GM21576 (cell line): ENCODE results near the gene PPP2R1A.

Experiments
- ATAC-seq: cut with Tn5 transposase; IDR thresholded peaks from one replicate; pipeline ENCODE4 v1.9.1; 2021; ENCODE audit warnings: mild to moderate bottlenecking, moderate library complexity; ENCODE audit not compliant: unreplicated experiment

The PPP2R1A gene

GRCh38 chr19:52189735-52190486, at the start of gene PPP2R1A:
TSS of gene PPP2R1A (plus strand) at chr19:52190052. CDS start at chr19:52190097, 45 bp downstream.
- ATAC-seq = peak; percentile 92

GRCh38 chr19:52141203-52141602, 48.6 kb upstream of the PPP2R1A start:
- no peak for ATAC-seq

GRCh38 chr19:52142001-52142595, 47.8 kb upstream of the PPP2R1A start:
- ATAC-seq = no peak

DNA sequence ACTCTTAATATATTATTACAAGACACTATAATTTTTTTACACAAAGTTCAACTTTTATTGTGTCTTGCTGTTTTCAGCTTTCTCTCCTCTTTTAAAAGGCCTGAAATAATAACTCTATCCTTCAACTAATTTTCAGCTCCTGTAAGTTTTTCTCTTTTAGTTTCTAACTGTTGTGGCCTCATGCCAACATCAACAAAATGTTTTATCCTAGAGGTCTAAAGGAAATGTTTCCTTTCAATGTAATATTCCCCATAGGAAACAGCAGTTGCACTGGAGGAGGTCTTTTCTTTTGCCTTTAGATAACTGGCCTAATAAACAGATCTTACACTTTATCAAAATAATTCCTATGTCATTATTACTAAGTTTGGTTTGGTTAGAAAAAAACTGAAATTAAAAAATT, 41.6 kb upstream of the PPP2R1A start:
- no peak for ATAC-seq

- no peak for ATAC-seq
These were observed 34.1 kb upstream of the PPP2R1A start for GRCh38 chr19:52155596-52156359.

DNA sequence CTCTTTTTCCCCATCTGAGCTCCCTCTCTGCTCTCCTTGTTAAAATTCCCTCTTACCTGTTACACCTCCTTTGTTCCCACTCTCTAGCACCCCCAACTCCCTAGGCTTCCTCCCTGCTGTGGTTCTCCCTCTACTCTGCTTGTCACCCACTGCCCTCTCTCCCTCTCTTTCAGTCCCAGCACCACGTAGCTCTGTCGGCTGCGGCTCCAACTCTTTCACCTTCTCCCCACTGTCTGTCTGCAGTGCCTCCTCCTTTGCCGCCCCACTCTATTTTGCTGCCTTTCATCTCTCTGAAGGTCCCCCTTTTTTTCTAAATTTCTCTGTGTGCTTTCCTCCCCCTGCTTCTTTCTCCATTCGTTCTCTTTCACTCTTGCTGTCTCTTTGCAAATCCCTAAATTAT, 19.5 kb upstream of the PPP2R1A start:
- no peak for ATAC-seq

DNA sequence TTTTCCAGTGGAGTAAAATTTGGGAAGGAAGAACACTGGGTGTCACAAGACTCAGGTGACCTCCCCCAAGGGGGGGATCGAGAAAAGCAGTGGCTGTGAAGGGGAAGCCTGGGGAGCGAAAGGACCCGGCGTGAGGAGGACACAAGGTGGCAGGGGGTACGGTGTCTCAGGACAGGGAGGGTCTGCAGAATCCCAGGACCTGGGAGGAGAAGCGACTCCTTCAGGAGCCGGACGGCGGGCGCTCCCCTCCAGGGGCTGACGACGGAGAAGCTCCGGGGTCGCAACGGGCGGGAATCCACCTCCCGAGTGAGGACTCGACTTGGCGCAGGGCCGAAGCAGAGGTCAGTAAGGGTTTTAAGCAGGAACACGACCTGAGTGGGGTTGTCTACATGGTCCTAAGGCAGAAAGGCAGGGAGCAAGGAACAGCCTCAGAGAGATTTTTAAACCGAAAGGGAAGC, 19.0 kb upstream of the PPP2R1A start:
- no peak for ATAC-seq

GRCh38 chr19:52171321-52172169, 18.3 kb upstream of the PPP2R1A start, which contains the start of gene ZNF836:
TSS of gene ZNF836 (minus strand) at chr19:52171621. CDS start at chr19:52168072, 3,549 bp downstream.
- ATAC-seq = no peak

DNA sequence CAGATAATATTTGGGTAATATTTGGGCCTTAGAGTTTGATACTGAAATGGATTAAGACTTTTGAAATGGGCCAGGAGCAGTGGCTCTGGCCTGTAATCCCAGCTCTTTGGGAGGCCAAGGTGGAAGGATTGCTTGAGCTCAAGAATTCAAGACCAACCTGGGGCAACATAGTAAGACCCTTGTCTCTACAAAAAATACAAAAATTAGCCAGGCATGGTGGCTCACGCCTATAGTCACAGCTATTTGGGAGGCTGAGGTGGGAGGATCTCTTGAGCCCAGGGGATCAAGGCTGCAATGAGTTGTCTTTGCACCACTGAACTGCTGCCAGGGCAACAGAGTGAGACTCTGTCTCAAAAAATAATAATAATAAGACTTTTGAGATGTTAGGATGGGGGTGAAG, 17.5 kb upstream of the PPP2R1A start:
- ATAC-seq = no peak

DNA sequence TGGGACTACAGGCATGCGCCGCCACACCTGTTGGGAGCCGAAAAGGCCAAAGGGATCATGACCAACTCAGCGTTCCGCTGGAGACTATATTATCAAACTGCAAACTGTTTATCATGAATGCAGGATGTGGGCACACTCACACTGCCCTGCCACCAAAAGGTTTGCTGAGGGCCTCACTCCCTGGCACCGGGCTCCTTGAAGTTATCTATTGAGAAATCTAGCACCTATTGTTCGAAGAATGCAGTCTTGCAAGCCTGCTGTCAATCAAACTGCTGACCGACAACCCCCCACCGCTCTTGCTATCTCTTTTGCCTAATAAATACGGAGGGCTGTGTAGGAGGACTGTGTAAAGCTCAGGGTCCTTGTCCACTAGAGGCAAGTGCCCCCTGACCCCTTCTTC, 13.3 kb upstream of the PPP2R1A start:
- ATAC-seq = no peak

- no peak for ATAC-seq
These were observed 2.4 kb upstream of the PPP2R1A start for GRCh38 chr19:52187407-52187806.

- no peak for ATAC-seq
These were observed 774 bp upstream of the PPP2R1A start for GRCh38 chr19:52188822-52189734.

DNA sequence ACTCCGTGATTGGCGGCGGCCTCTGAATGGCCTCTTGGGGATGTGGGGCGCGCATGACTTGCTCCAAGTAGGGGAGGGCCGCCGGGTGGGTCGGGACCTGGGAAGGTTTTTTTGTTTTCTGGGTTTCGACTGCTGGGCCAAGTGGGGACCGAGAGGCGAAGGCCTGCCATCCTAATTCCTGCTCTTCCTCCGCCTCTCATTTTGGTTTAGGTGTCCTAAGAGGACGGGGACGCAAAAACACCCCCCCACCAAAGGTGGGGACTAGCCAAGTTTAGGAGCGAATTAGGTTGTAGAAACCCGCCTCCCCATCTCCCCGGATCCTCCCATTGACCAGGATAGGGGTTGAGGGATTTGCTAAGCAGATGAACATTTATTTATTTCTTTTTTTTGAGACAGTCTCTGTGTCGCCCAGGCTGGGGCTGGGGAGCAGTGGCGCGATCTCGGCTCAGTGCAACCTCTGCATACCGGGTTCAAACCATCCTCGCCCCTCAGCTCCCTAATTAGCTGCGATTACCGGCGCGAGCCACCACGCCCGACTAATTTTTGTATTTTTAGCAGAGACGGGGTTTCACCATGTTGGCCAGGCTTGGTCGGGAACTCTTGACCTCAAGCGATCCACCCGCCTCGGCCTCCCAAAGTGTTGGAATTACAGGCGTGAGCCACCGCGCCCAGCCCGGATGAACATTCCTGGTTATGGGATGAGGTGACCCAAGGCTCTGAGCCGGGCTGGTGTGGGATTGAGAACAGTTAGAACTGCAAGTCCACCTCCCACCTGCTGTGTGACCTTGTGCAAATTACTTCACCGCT, 838 bp downstream of the PPP2R1A start:
- no peak for ATAC-seq

DNA sequence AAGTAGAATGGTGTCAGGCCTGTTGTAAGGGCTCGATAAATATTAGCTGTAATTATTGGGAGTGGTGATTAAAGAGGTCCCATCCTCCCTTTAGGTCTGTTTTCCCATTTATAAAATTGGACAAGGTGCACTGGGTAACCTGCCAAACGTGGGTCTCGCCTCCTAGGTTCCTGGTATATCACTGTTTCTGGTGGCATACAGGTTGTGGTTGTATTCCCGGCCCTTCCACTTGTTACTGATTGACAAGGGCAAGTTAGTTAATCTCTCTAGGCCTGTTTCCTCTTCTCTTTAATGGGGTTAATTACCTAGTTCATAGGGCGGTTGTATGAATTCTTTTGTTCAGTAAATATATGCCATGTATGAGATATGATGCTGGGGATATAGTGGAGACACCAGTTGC, 1.5 kb downstream of the PPP2R1A start:
- no peak for ATAC-seq

DNA sequence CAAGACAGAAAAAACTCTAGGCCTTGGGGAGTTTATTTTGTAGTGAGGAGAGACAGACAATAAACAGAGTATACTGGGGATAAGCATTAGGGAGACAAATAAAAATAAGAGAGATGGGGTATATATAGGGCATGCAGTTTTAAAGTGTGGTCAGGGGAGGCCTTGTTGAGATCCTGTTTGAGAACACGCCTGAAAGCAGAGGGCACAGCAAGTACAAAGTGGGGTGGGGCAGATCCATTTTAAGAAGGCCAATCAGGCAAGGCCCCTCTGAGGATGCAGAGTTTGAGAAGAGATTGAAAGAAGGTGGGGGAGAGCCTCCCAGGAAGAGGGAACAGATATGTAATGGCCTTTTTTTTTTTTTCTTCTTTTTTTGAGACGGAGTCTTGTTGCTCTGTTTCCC, 2.1 kb downstream of the PPP2R1A start:
- no peak for ATAC-seq

DNA sequence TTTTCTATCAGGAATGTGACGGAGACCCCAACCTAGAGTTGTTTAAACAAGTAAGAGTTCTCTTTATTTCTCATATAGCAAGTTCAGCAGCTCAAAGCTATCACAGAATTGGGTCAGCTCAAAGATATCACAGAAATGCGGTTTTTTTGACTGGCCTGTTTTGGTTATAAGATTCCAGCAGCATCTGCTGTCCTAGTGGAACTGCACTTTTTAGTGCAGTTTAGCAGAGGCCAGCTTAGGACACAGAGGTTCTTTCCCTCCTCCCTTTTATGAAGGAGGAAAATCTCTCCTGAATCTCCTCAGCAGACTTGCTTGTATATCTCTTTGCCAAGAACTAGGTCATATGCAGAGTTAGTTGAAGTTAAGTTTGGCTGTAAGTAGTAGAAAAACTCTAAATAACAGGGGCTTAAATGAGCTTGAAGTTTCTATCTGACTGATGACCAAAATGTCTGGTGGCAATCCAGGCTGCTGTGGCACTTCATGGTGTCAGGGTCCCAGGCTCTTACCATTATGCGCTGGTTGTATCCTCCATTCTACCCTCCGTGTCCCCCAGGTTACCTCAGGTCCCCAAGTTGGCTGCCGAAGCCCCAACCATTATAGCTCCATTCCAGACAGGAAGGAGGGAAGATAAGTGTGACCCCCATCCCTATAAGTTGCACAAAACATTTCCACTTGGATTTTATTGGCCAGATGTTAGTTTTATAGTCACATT, 6.6 kb downstream of the PPP2R1A start:
- no peak for ATAC-seq

DNA sequence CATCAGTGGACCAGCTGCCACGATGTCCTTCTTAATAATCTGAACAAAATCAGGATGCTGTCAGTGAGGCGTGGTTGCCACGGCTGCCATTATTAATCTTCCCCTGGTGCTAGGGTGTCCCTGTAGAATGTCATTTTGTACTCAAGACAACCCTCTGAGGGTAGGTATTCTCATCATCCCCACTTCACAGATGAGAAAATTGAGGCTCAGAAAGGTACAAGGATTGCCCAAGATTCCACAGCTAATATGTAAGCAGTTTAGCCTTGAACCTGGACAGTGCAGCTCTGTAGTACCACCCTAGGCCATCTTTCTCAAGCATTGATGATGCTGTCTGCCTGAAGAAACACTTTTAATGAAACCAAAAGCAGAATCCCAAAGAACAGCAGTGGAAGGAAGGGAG, 8.1 kb downstream of the PPP2R1A start:
- ATAC-seq = no peak

DNA sequence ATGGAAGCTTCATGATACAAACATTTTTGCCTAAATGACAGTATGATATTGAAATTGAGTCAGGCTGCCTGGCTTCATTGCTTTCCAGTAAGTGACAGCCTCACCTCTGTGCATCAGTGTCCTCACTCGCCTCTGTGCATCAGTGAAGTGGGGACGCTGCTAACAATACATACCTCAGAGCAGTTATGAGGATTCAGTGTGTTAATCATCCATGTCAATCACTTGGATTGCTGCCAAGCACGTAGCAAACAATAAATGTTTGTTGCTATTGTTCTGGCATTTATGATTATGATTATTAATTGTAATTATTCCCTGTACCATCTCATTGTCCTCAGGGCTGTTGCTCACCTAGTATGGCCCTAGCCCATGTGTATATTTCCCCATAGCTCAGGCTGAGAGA, 8.8 kb downstream of the PPP2R1A start:
- ATAC-seq = no peak
